Activated CD8-positive, alpha-beta memory T cell treated with anti-CD3 and anti-CD28 coated beads, Interleukin-2, amount 50 U/mL, for 24 hours (primary cell): ENCODE data around the gene KCNMB3.
"Not testable (repeated sequence)": the region's sequence is repeated elsewhere in the genome, so short reads cannot be mapped to it uniquely, and the experiment has no call there.

Experiments used
- DNase-seq: peaks from one replicate; pipeline ENCODE4 v3.0.0-alpha.2; 2020; ENCODE audit errors: extremely low read depth

Gene KCNMB3

GRCh38 chr3:179250803-179251476, at the start of gene KCNMB3:
Gene KCNMB3, minus strand, starts transcription at chr3:179251114. Its CDS starts 124 bp downstream, at chr3:179250990.
- DNase-seq: no peak

GRCh38 chr3:179299999-179300613, 49.2 kb upstream of the KCNMB3 start:
- DNase-seq: no peak

- DNase-seq: no peak
Observed at GRCh38 chr3:179299316-179299715, 48.4 kb upstream of the KCNMB3 start.

- no peak for DNase-seq
Observed at GRCh38 chr3:179297971-179298725, 47.2 kb upstream of the KCNMB3 start.

- no peak for DNase-seq
Observed at GRCh38 chr3:179292450-179292849, 41.5 kb upstream of the KCNMB3 start.

GRCh38 chr3:179289295-179289694, 38.4 kb upstream of the KCNMB3 start:
- no peak for DNase-seq

- no peak for DNase-seq
Observed at GRCh38 chr3:179288845-179289244, 37.9 kb upstream of the KCNMB3 start.

- DNase-seq: no peak
Observed at GRCh38 chr3:179286331-179286730, 35.4 kb upstream of the KCNMB3 start.

GRCh38 chr3:179281825-179282224, 30.9 kb upstream of the KCNMB3 start:
- no peak for DNase-seq

GRCh38 chr3:179279837-179280236, 28.9 kb upstream of the KCNMB3 start:
- DNase-seq: no peak

GRCh38 chr3:179278932-179279693, 28.2 kb upstream of the KCNMB3 start:
- DNase-seq: no peak

- DNase-seq: no peak
Observed at GRCh38 chr3:179278151-179278550, 27.2 kb upstream of the KCNMB3 start.

- DNase-seq: no peak
Observed at GRCh38 chr3:179276743-179277142, 25.8 kb upstream of the KCNMB3 start.

GRCh38 chr3:179276001-179276400, 25.1 kb upstream of the KCNMB3 start:
- no peak for DNase-seq

- DNase-seq: not testable (repeated sequence)
Observed at GRCh38 chr3:179274434-179274833, 23.5 kb upstream of the KCNMB3 start.

GRCh38 chr3:179272385-179272784, 21.5 kb upstream of the KCNMB3 start:
- no peak for DNase-seq

- no peak for DNase-seq
Observed at GRCh38 chr3:179269152-179269707, 18.3 kb upstream of the KCNMB3 start.

- DNase-seq: no peak
Observed at GRCh38 chr3:179268400-179269051, 17.6 kb upstream of the KCNMB3 start.

GRCh38 chr3:179266701-179267211, 15.8 kb upstream of the KCNMB3 start:
- no peak for DNase-seq

- no peak for DNase-seq
Observed at GRCh38 chr3:179265875-179266274, 15.0 kb upstream of the KCNMB3 start.

- DNase-seq: no peak
Observed at GRCh38 chr3:179265092-179265491, 14.2 kb upstream of the KCNMB3 start.
